OCI-LY3 (cell line): ENCODE data around the gene PPFIBP2.

Experiments used
- H2AFZ ChIP-seq: fragments of 200-600, 300-600 bp; shearing (Covaris generic); 2 replicates; pipeline ENCODE4 v1.6.0; 2014; ENCODE audit warnings: antibody characterized with exemption, low read depth, low read length
- H3K27ac ChIP-seq: fragments of 200-600, 300-600 bp; sonication (generic); 2 replicates; pipeline ENCODE4 v1.5.1; 2014; ENCODE audit warnings: mild to moderate bottlenecking, low read length, moderate library complexity, mixed read lengths
- H3K27me3 ChIP-seq: fragments of 200-600, 300-600 bp; sonication (generic); 2 replicates; pipeline ENCODE4 v1.6.1; 2014; ENCODE audit warnings: low read depth, low read length, mixed read lengths
- H3K36me3 ChIP-seq: fragments of 200-600, 300-600 bp; sonication (generic); replicated peaks from 2 replicates; pipeline ENCODE3; 2014; ENCODE audit warnings: low read depth, low read length, mixed read lengths
- H3K4me1 ChIP-seq: fragments of 300-600, 200-600 bp; sonication (generic); 2 replicates; pipeline ENCODE4 v1.6.1; 2014; ENCODE audit warnings: low read length, mixed read lengths
- H3K4me2 ChIP-seq: fragments of 200-600, 300-600 bp; sonication (generic); 2 replicates; pipeline ENCODE4 v1.6.1; 2014; ENCODE audit warnings: low read length, mixed read lengths
- H3K4me3 ChIP-seq: fragments of 300-600, 200-600 bp; sonication (generic); 2 replicates; pipeline ENCODE4 v1.5.1; 2014; ENCODE audit warnings: antibody characterized with exemption, mild to moderate bottlenecking, low read length, moderate library complexity
- H3K79me2 ChIP-seq: fragments of 300-600, 200-600 bp; shearing (Covaris generic); 2 replicates; pipeline ENCODE4 v1.6.1; 2014; ENCODE audit warnings: mild to moderate bottlenecking, low read length, mixed read lengths
- H3K9ac ChIP-seq: fragments of 300-600, 200-600 bp; shearing (Covaris generic); 2 replicates; pipeline ENCODE4 v1.6.0; 2014; ENCODE audit warnings: mild to moderate bottlenecking, low read length, moderate library complexity
- H3K9me3 ChIP-seq: fragments of 200-600, 300-600 bp; shearing (Covaris generic); 2 replicates; pipeline ENCODE4 v1.6.1; 2014; ENCODE audit warnings: low read length, mixed read lengths; ENCODE audit not compliant: insufficient read depth
- H4K20me1 ChIP-seq: fragments of 200-600, 300-600 bp; sonication (generic); 2 replicates; pipeline ENCODE4 v1.6.1; 2016; ENCODE audit warnings: low read length, mixed read lengths; ENCODE audit not compliant: insufficient read depth
- EZH2phosphoT487 ChIP-seq: fragments of 200-600 bp; shearing (Covaris generic); IDR thresholded peaks from 2 replicates; pipeline ENCODE4 v1.6.1; 2018; ENCODE audit warnings: antibody characterized with exemption, mixed run types, low read depth
- TF ChIP-seq, protein P1 (sequence below): fragments of 200-600, 300-600 bp; sonication (generic); IDR thresholded peaks from 2 replicates; pipeline ENCODE4 v1.5.1; 2014; ENCODE audit warnings: antibody characterized with exemption, low read length, low read depth

The PPFIBP2 gene

GRCh38 chr11:7511401-7511800 is 2.4 kb upstream of the PPFIBP2 start:
- peak overlapping the region; percentile 95; the same call in 1 of the 2 replicates for H3K4me2 ChIP-seq
- no peak overlapping the region for H3K4me3 ChIP-seq
- H3K9ac ChIP-seq: no peak overlapping the region
- H2AFZ ChIP-seq: no peak overlapping the region
- peaks cover 7% of the 10 kb centered on the region for H3K36me3 ChIP-seq
- no peaks in the 10 kb centered on the region for H3K9me3 ChIP-seq
- H4K20me1 ChIP-seq: peaks cover 12% of the 10 kb centered on the region
- no peaks in the 10 kb centered on the region for H3K27me3 ChIP-seq
- no peak overlapping the region for H3K27ac ChIP-seq
- H3K79me2 ChIP-seq: peaks cover 27% of the 10 kb centered on the region
- H3K4me1 ChIP-seq: peaks cover 42% of the 10 kb centered on the region
- TF ChIP-seq, protein P1, sequence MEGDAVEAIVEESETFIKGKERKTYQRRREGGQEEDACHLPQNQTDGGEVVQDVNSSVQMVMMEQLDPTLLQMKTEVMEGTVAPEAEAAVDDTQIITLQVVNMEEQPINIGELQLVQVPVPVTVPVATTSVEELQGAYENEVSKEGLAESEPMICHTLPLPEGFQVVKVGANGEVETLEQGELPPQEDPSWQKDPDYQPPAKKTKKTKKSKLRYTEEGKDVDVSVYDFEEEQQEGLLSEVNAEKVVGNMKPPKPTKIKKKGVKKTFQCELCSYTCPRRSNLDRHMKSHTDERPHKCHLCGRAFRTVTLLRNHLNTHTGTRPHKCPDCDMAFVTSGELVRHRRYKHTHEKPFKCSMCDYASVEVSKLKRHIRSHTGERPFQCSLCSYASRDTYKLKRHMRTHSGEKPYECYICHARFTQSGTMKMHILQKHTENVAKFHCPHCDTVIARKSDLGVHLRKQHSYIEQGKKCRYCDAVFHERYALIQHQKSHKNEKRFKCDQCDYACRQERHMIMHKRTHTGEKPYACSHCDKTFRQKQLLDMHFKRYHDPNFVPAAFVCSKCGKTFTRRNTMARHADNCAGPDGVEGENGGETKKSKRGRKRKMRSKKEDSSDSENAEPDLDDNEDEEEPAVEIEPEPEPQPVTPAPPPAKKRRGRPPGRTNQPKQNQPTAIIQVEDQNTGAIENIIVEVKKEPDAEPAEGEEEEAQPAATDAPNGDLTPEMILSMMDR: no peak
- no peak for TF ChIP-seq EZH2phosphoT487

DNA sequence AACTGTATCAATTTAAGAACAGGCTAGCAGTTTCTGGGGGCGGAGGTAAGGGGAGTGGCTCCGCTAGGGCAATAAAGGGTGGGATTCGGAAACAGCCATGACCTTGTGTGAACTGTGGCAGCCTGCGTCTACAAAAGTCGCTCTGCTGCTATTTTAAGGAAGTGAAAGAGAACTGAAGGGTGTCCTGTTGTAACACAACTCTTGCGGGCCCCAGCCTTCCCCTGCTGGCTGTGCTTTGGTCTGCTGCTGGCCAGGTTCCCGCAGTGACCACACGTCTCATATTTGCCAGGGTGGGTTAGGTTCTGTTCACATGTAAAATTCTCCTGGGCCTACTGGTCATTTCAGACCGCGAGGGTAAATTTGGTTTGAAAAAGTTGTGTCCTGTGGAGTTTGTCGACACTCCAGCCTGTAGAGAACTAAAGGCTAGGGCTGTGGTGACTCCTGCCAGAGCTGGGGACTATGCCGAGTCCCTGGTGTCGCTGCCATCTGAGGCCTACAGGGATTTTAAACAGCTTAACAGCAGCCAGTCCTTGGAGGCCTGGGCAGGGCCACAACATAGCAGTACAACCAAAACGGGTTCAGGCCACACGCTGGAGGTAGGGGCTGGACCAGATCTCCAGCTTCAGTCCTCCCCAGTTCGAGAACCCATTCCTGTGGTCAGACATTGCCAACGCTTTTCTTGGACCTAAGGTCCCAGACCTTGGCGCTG is 1.1 kb upstream of the PPFIBP2 start:
- Histone ChIP-seq H4K20me1 (peaks cover 14% of the 10 kb centered on the region), H3K9me3 (no peaks in the 10 kb centered on the region), H3K4me1 (peaks cover 50% of the 10 kb centered on the region), H3K9ac (peak overlapping the region; percentile 97), H3K27ac (peak overlapping the region; percentile 94), H3K27me3 (no peaks in the 10 kb centered on the region), H2AFZ (peak overlapping the region; percentile 18; the same call in 1 of the 2 replicates), H3K4me3 (peak overlapping the region; percentile 94), H3K4me2 (peak overlapping the region; percentile 95), H3K79me2 (peaks cover 40% of the 10 kb centered on the region), H3K36me3 (peaks cover 7% of the 10 kb centered on the region)
- TF ChIP-seq, protein P1: no peak
- TF ChIP-seq EZH2phosphoT487: no peak

DNA sequence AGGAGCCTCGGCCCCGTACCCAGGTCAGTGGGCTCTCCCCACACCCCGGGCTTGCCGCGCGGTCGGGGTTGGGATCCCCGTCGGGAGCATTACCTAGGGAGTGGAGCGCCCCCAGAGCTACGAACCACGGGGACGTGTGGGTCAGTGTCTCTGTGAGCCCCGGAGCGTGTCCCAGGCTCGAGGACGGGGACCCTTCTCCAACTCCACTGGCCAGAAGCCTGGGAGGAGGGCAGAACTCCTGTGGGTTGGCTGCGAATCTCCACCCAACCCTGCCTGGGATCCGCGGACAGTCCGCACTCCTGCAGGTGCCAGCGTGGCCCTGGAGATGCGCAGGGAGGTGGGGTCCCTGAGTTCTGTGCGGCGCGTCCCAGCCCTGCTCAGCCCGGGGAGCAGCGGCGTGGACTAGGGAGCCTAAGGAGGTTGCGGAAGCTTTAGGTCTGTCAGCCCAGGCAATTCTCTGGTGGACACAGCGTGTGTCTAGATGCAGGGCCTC is 346 bp downstream of the PPFIBP2 start:
- peaks cover 14% of the 10 kb centered on the region for H4K20me1 ChIP-seq

DNA sequence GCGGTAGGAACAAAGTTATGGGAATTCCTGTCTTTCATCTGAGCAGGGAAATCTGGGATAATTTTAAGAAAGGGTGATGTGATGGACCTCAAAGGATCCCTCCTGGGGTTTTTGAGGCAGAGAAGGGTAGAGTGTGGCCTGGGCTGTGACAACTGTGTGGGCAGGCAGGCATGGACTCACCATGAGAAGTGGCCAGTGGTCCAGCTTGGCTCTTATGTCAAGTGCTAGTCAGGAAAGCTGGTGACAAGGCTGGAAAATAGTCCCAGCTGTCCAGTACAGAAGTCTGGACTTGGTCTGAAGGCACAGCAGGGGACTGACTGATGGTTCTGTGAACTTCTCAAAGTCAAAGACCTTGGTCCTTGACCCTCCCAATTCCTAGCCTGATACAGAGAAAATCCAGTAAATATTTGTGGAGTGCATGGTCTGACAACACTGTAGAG is 1.7 kb downstream of the PPFIBP2 start:
- Histone ChIP-seq H3K9ac (peak overlapping the region; percentile 97), H3K27ac (no peak overlapping the region), H2AFZ (no peak overlapping the region), H3K27me3 (no peaks in the 10 kb centered on the region), H3K79me2 (peaks cover 64% of the 10 kb centered on the region), H4K20me1 (peaks cover 14% of the 10 kb centered on the region), H3K9me3 (no peaks in the 10 kb centered on the region), H3K4me1 (peaks cover 67% of the 10 kb centered on the region), H3K4me3 (peak overlapping the region; percentile 94), H3K4me2 (peak overlapping the region; percentile 95), H3K36me3 (peaks cover 7% of the 10 kb centered on the region)
- TF ChIP-seq, protein P1: no peak
- TF ChIP-seq EZH2phosphoT487: no peak

More for the DNA sequence above, 346 bp downstream of the PPFIBP2 start:
- H3K9ac ChIP-seq: peak overlapping the region; percentile 97
- peaks cover 58% of the 10 kb centered on the region for H3K4me1 ChIP-seq
- peak overlapping the region; percentile 95 for H3K4me2 ChIP-seq
- H3K9me3 ChIP-seq: no peaks in the 10 kb centered on the region
- no peaks in the 10 kb centered on the region for H3K27me3 ChIP-seq
- peak overlapping the region; percentile 94 for H3K4me3 ChIP-seq
- TF ChIP-seq EZH2phosphoT487: no peak
- TF ChIP-seq, protein P1: 0 out of 2 replicates have a peak, but pooled peaks have one; percentile 4
- H3K27ac ChIP-seq: peak overlapping the region; percentile 94
- H2AFZ ChIP-seq: no peak overlapping the region
- H3K79me2 ChIP-seq: peaks cover 54% of the 10 kb centered on the region
- H3K36me3 ChIP-seq: peaks cover 7% of the 10 kb centered on the region
